NCI-H510A (cell line): ENCODE measurements around the gene CNNM3.
"Not testable (repeated sequence)": the region's sequence is repeated elsewhere in the genome, so short reads cannot be mapped to it uniquely, and the experiment has no call there.

Experiments
- DNase-seq: peaks from one replicate; lab custom pipeline; 2025; lab: John Stamatoyannopoulos, UW

The CNNM3 gene

DNA sequence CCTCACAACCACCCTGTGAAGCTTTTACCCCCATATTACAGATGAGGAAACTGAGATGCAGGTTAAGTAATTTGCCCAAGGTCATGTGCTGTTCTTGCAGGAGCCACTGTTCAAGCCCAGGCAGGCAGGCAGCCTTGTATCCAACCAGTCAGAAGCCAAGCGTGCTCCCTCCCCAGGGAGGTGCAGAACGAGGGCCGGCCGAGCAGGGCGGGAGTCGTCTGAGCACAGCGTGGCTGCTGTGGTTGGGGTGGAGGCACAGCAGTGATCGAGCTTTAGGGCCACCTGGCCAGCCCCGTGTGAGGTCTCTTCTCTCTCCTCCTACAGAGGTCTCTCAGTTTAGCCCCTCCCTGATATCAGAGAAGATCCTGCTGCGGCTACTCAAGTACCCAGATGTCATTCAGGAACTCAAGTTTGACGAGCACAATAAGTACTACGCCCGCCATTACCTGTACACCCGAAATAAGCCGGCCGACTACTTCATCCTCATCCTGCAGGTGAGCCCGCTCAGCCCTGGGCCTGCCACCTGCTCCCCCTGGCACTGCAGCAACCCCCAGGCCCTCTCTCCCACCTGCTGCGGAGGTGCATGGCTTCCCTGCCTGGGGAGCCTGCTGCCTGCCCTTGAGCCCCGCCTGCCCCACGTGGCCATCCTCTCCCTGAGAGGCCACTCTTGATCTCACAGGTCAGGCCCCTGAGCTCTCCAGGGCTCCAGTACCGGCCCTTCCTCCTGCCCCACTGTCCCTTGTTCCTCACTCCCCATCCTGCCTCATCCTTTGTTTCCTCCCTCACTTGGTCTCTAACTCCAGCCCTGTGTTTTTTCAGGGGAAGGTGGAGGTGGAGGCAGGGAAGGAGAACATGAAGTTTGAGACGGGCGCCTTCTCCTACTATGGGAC, 17.1 kb upstream of the CNNM3 start:
- peak; percentile 53 for DNase-seq

DNA sequence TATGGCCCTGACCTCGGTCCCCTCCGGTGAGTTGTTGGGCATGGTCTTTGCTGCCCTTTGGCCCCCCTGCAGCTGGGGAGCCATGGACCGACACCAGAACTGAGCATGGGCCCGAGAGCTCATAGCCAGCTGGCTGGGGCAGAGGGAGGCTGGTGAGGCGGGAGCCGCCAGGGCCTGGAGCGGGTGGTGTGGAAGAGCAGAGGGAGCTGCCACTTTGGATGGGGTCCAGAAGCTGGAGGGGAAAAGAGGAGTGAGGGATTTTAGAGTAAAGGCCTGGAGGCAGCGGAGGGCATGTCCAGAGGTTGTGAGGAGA, 16.5 kb upstream of the CNNM3 start:
- no peak for DNase-seq

DNA sequence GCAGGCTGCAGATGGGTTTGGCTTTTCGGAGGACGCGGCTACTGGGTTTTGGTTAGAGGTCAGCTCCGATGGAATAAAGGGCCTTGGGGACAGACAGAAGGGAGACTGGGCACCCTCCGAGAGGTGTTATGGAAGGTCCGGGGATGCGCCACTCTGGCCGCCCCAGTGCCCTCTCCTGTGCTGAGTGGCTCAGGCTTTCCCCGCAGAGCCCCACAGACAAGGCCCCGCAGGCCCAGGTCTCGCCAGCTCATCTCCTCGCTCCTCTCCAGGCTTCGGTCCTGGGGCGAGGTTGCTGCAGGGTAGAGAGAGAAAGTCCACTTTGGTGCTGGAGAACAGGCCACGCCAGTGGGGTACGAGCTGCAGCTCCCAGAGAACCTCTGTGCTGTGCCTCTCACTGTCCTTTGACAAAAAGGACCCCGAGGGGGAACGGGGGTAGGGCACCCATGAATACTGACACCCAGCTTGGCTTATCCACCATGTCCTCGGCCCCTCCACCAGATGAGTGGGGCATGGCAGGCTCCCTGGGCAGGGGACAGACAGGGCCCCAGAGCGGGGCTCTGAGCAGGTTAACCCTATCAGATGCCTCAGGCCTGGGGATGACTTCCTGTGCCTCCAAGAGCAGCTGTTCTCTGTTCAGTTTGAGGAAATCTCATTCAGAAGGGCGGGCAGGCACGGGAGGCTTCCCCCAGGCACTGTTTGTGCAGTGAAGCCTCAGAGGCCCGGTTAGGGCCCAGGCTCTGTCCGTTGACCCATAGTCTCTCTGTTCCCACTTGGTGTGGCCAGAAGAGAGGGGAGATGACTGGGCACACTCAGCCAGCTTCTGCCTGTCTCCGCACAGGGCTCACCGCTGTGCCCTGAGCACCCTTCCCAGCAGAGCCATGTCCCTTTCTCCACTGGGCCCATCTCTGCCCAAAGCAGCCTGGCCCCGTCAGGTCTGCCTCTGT, 15.7 kb upstream of the CNNM3 start:
- DNase-seq: peak; percentile 11

DNA sequence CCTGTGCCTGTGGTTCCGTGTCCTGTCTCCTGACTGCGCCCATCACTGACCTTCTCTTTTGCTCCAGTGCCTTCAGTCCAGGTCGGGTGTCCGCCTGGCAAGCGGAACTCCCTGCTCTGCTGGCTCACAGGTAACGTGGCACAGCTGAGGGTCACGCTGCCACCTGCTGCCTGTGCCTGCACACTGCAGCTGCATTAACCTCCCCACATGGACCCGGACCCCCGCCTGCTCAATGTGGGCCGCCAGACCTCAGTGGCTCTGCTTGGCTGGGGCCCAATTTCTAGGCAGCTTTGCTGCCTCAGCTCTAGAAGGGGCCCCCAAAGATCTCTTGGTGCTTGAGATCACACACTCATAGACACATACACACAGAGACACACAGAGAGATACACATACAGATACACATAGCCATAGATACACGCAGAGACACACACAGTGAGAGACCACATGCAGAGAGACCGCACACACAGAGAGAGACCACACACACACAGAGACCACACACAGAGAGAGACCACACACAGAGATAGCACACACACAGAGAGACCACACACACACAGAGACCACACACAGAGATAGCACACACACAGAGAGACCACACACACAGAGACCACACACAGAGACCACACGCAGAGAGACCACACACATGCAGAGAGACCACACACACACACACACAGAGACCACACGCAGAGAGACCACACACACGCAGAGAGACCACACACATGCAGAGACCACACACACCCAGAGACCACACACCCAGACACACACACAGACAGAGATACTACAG, 14.9 kb upstream of the CNNM3 start:
- peak; percentile 42 for DNase-seq

DNA sequence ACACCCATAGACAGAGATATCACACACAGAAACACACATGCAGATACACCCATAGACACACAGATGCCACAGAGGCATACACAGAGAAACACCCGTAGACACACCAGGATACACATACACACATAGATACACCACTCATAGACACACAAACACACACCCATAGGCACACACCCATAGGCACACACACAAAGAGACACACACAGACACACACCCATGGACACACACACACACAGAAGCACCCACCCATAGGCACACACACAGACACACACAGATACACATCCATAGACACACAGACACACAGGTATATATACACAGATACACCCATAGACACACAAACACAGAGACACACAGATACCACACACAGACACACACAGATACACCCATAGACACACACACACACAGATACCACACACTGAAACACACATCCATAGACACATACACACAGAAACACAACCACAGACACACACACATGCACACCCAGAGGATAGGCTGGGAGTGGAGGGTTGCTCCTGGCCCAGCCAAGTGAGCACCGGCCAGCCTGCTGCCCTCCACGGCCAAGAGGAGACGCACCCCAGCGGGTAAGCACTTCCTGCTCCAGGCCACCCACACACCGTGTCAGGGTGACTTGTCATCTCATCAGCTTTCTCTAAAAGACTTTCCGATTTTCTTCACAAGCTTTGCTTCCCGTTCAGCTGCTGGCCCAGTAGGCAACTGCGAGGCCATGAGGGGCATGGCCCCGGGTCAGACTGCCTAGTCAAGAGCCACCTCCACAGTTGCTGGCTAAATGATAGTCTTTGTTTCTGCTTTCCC, 14.1 kb upstream of the CNNM3 start:
- DNase-seq: no peak

DNA sequence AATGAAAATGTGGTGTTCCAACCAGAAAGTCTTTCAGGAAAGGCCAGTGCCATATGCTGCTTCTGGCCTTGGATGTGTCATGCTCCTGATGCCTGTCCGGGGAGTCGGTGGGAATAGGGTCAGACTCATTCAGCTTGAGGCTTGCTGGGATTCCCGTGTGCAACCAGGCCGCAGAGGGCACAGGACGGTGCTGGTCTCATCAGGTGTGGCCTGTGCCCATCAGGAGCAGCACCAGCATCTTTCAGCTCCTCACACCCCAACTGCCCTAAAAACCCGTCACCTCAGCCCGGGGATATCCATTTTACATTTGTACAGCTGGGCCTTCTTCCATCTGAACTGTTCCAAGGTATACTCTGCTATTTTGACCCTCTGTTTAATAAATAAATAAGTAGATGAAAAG, 13.3 kb upstream of the CNNM3 start:
- DNase-seq: no peak

DNA sequence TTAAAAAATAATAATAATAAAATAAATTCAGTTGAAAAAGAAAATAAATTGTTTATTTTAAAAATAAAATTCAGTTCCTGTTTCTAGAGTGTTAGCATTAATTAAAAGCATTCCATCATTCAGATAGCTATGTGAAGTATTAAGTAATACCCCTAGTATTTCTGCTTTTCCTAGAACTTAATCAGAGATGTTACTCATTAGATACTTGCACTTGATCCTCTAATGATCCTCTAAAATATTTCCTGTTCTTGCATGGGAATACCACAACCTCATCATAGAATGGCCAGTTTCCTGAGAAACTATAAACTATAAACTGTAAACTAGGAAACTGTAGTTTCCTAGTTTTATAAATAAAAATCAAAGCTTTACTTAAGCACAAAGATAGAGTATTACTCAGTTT, 11.1 kb upstream of the CNNM3 start:
- DNase-seq: no peak

DNA sequence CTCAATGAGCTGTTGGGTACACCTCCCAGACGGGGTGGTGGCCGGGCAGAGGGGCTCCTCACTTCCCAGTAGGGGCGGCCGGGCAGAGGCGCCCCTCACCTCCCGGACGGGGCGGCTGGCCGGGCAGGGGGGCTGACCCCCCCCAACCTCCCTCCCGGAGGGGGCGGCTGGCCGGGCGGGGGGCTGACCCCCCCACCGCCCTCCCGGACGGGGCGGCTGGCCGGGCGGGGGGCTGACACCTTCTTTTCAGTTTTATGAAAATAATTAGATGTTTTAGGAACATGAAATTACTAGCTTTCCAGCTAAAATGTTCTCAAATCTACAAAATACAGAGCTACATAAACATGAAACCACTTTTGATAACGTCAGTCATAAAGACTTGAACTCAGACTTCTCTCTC, 10.1 kb upstream of the CNNM3 start:
- DNase-seq: not testable (repeated sequence)

DNA sequence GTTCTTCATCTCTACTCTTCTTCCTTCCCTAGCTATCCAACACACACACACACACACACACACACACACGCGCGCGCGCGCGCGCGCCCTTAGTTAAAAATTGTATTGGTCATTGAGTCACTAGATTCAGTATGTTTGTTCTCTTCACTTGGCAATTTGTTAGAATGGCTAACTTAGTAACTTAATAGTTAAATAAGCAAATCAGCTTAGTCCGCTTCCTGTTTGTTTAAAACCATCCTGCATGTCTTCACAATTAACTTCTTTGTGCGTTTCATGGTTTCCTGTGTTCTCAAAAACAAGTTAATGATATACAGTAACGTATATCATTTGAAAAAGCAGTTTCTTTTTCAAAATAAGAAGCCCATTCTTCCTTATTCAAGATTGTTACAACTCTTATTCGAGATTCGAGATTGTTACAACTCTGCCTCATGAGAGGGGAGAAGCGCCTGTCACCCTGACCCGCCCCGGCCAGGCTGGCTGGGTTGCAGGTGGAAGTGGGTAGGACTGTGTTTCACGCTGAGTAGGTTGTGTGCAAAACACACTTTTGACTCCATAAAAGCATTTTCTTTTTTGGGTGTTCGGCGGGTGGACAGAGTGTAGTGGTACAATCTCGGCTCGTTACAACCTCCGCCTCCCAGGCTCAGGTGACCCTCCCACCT, 9.5 kb upstream of the CNNM3 start:
- no peak for DNase-seq

DNA sequence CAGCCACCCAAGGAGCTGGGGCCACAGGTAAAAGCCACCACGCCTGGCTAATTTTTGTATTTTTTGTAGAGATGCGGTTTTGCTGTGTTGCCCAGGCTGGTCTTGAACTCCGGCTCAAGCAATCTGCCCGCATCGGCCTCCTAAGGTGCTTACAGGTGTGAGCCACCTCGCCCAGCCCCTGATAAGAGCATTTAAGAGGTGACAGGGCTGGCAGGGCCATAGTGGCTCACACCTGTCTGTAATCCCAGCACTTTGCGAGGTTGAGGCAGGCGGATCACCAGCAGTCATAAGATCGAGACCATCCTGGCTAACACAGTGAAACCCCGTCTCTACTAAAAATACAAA, 9.0 kb upstream of the CNNM3 start:
- DNase-seq: no peak

DNA sequence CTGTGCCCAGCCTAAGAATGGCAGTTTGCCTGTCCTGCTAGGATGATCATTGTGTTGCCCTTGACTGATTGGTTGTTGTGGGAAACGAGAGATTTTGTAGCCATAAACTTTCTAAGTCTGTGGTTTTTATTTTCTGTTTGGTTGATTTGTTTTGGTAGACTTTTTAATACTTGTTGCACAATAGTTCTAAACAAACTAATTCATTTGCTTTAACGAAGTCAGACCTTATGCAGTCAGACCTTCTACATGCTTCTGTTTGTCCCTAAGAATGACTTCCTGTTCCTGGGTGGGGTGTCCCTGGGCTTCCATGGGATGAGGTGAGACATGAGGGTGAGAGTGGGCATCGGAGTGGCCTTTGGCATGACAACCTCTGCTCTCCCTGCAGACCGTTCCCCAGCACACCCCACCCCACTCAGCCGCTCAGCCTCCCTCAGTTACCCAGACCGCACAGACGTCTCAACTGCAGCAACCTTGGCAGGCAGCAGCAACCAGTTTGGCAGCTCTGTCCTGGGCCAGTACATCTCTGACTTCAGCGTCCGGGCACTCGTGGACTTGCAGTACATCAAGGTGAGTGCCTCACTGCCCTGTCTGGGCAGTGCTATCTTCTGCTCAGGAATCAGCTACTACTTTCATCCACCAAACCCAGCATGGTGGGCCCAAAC, 7.8 kb upstream of the CNNM3 start:
- DNase-seq: no peak

DNA sequence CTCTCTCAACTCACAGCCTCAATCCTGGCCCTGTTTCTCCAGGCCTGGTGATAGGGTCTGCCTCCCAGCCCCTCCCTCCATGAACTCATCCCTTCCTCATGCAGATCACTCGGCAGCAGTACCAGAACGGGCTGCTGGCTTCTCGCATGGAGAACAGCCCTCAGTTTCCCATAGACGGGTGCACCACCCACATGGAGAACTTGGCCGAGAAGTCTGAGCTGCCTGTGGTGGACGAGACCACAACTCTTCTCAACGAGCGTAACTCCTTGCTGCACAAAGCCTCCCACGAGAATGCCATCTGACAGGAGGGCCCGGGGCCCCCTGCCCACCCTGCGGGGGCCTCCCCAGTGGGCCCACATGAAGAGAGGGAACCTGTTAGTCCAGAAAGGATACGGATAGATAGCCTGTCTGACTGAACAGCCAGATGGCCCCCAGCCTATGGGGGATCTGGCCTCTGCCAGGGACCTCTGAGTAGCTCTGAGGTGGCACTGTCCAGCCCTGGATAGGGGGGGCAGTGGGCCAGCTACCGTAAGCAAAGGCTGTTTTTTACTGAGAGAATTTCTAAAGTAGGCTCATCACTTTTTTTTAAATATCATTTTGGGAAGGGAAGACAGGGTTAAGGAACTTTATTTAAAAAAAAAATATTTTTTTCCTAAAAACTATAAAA, 6.7 kb upstream of the CNNM3 start:
- DNase-seq: no peak

DNA sequence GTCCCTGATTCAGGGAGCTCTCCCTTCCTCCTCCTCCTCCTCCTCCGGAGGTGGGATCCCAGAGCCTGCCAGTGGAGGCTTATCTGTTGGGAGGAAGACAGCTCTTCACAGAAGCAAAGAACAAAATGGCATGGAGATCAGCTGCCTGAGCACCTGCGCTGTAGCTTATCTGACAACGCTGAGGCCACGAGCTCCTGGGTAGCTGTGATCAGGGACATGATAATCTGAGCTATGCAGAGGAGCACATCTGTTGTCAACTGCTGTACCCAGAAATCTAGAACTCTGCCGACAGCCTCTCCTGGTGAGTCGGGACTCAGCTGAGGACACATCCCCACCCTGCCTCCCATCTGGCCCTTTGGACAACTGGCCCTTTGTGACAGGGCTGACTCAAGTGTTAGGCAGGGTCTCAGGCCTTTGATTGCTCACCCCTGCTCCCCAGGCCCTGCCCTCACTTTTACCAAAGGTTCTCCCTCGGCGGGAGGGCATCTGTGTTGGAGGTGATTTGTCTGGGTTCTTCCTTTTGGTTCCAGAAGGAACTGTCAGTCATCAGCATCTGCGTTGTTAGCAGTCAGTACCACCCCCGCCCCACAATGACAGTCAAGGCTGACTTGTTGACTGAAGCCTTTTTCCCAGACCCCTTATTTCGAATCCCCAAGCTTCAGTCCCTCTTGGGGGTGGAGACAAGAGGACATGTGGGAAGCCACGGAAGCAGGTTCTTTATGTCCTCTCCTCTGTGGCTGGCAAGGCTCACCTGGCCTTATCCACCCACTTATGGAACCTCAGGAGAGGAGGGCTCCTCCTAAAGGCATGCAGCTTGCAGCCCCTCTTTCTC, 5.9 kb upstream of the CNNM3 start:
- no peak for DNase-seq

DNA sequence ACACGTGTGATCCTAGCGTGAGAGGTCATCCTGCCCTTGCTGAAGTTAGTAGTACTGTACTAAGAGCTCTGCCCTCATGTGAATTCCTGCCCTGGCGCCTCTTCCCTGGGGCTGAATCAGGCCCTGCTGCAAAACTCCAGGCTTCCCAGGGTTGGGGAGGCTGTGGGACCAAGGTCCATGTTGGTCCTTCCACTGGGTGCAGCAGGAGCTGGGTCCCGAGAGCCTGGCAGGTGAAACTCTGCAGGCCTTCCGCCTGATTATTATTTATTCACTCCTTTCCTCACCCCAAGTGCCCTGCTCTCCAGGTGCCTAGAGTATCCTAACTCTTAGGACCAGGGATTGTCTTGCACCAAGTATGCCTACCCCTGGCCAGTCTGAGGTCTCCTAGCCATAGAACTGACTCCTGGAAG, 5.3 kb upstream of the CNNM3 start:
- DNase-seq: no peak

DNA sequence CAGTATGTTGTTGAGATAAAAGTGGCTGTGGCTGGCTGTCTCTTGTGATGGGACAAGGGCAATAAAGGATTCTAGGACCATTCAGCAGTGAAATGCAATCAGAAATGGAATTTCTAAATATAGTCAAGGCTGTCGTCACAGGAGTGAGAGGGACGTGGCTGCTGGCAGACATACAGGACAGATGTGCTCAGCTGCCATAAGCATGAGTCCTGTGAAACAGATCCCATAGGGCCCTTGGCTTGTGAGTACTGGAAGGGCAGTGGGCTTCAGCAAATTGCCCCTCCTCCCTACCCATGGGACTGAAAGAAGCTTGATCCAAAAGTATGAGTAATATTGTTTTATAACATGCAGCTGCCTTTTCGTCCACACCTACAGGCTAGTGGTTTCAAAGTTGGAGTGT, 4.2 kb upstream of the CNNM3 start:
- DNase-seq: no peak

DNA sequence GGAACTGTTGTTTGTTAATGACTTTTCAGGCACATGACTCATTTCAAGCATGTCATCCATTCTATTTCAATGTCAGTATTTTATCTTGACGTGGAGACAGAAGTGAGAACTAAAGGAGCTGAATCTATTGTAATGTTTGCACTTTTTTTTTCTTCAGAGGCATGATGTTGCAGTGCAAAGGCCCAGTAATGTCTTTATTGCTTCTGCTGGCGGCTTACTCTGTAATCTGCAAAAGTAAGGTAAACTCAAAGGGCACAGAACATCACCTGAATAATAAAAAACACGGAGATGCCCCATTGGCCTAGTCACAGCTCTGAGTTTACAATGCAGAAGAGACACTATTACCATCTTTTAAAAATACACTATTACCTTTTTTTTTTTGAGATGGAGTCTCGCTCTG, 2.4 kb upstream of the CNNM3 start:
- DNase-seq: no peak

DNA sequence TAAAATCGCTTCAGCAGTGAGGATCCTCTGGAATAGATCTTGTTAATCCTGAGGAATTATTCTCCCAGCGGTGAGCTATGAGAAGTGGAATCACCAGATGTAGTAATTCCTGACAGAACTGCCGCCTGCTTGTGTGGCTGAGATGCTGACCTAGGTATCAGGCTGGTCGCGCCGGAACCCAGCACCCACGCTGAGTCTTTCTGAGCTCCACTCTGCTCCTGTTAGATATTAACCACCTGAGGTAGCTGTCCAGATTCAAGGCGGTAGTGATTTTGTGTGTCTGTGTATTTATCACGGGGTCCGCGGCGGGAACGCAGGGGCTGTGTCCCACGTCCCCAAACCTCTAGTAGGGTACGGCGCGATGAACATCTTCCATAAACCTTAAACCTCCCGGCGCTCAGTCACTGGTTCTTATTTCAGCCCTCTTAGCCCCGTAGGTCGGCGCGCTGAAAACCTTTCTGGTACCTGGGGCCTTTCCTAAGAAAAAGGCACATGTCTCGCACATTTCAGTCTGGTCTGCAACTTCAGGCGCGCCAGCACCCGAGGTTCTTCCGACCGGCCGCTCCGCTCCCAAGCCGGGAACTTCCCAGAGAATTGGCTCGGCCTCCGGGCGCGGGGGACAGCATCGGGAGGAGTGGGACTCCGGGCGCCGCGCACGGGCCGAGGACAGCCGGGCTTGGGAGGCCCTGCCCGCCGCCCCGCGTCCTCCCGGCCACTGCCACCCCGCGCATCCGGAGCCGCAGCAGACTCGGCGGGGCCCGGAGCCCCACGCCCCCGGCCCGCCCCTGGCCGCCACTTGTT, 542 bp upstream of the CNNM3 start:
- no peak for DNase-seq
